Stimulated activated CD8-positive, alpha-beta memory T cell treated with anti-CD3 and anti-CD28 coated beads, Interleukin-2, amount 100 ng/mL, for 48 hours (primary cell): ENCODE measurements around the gene SIRPB1.
A peak's percentile ranks its signal among the peaks of the same experiment; 100 is the strongest.
"Not testable (repeated sequence)": the region's sequence is repeated elsewhere in the genome, so short reads cannot be mapped to it uniquely, and the experiment has no call there.

ENCODE experiments used
- DNase-seq, 2 donors: peaks; one replicate each; pipeline ENCODE4 v3.0.0-alpha.2; 2020; ENCODE audit warnings: low read depth in 2 of 2

SIRPB1 gene

GRCh38 chr20:1600736-1601135 is 19.1 kb downstream of the SIRPB1 start:
- DNase-seq: no peak

GRCh38 chr20:1595333-1595732 is 24.5 kb downstream of the SIRPB1 start:
- DNase-seq: no peak

GRCh38 chr20:1588533-1589460 is 31.0 kb downstream of the SIRPB1 start:
- no peak for DNase-seq

- DNase-seq: no peak
Measured at GRCh38 chr20:1587781-1588532, 31.9 kb downstream of the SIRPB1 start.

GRCh38 chr20:1579488-1579887 is 40.3 kb downstream of the SIRPB1 start:
- DNase-seq: no peak

- DNase-seq: no peak
Measured at GRCh38 chr20:1577906-1578305, 41.9 kb downstream of the SIRPB1 start.

GRCh38 chr20:1577313-1577712 is 42.5 kb downstream of the SIRPB1 start:
- not testable (repeated sequence) for DNase-seq

GRCh38 chr20:1576641-1577040 is 43.2 kb downstream of the SIRPB1 start:
- no peak for DNase-seq

GRCh38 chr20:1576003-1576402 is 43.8 kb downstream of the SIRPB1 start:
- peak in 1 of 2 donors; percentile 19 for DNase-seq

GRCh38 chr20:1571583-1571982 is 48.2 kb downstream of the SIRPB1 start:
- not testable (repeated sequence) for DNase-seq
